DND-41 (cell line): ENCODE data around the gene CLCA1.

Experiments
- EZH2 ChIP-seq: IDR thresholded peaks from 3 replicates; pipeline ENCODE4 v1.6.1; 2012; ENCODE audit warnings: borderline replicate concordance, low read depth, mild to moderate bottlenecking, moderate library complexity, low read length, inconsistent platforms; ENCODE audit not compliant: severe bottlenecking
- TF ChIP-seq, protein P1 (sequence below): IDR thresholded peaks from 2 replicates; pipeline ENCODE4 v1.5.1; 2012; ENCODE audit warnings: borderline replicate concordance, low read length, moderate library complexity, mild to moderate bottlenecking; ENCODE audit not compliant: poor library complexity, severe bottlenecking; ENCODE audit errors: extremely low read depth

DNA sequence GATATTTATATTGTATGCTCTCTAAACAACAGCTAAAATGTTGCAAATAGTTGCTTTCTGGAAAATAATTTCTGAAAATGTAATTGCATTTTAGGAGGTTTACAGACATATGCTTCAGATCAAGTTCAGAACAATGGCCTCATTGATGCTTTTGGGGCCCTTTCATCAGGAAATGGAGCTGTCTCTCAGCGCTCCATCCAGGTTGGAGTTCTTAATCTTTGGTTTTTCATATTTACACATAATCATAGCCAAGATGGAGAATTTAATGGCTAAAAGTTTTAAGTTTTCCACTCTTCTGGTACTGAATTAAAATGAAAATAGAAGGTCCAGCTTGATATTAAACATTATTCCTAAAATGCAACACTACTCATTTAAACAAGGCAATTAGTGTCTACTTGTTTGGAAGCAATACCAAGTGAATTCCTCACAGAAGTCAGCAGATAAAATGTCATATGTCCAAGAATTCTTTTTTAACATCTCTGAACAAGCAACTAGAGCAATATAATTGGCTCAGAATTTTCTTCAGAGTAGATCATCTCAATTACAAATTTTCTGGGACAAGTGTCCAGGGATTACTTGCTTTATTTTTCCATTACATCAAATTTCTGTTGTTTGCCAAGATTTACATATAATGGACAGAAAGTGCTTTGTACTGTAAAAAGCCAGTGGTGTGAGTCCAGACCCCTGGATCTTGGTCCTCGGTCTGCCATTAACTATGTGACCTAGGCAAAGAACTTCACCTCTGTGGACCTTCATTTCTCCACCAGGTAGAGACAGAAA, 22.6 kb downstream of the CLCA1 start:
- TF ChIP-seq, protein P1, sequence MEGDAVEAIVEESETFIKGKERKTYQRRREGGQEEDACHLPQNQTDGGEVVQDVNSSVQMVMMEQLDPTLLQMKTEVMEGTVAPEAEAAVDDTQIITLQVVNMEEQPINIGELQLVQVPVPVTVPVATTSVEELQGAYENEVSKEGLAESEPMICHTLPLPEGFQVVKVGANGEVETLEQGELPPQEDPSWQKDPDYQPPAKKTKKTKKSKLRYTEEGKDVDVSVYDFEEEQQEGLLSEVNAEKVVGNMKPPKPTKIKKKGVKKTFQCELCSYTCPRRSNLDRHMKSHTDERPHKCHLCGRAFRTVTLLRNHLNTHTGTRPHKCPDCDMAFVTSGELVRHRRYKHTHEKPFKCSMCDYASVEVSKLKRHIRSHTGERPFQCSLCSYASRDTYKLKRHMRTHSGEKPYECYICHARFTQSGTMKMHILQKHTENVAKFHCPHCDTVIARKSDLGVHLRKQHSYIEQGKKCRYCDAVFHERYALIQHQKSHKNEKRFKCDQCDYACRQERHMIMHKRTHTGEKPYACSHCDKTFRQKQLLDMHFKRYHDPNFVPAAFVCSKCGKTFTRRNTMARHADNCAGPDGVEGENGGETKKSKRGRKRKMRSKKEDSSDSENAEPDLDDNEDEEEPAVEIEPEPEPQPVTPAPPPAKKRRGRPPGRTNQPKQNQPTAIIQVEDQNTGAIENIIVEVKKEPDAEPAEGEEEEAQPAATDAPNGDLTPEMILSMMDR: no peak
- no peak for TF ChIP-seq EZH2
